Neutrophil (primary cell): ENCODE data around the gene SIPA1.

Experiments
- H3K27ac ChIP-seq: fragments of 200-600 bp; sonication (generic); 2 replicates; pipeline ENCODE4 v1.5.1; 2016; ENCODE audit warnings: mild to moderate bottlenecking, moderate library complexity
- H3K27me3 ChIP-seq: fragments of 200-600 bp; sonication (generic); 2 replicates; pipeline ENCODE4 v1.6.0; 2016; ENCODE audit warnings: mild to moderate bottlenecking
- H3K36me3 ChIP-seq: fragments of 200-600 bp; sonication (generic); 2 replicates; pipeline ENCODE4 v1.5.1; 2017
- H3K4me1 ChIP-seq, 2 experiments: fragments of 200-600 bp in 1 of 2; sonication (generic) in 1 of 2; 1 replicate in 1 of 2; 2 replicates in 1 of 2; pipeline versions ENCODE4 v1.5.1 to v1.6.1; 2013 to 2016; ENCODE audit warnings: low read depth in 1 of 2, low read length in 1 of 2, mild to moderate bottlenecking in 1 of 2, moderate library complexity in 1 of 2; ENCODE audit not compliant: control insufficient read depth in 1 of 2, insufficient read depth in 1 of 2
- H3K4me3 ChIP-seq, 2 experiments: fragments of 200-600 bp in 1 of 2; sonication (generic) in 1 of 2; 1 replicate in 1 of 2; 2 replicates in 1 of 2; pipeline ENCODE4 v1.5.1; 2013 to 2016; ENCODE audit warnings: low read depth in 1 of 2, low read length in 1 of 2, mild to moderate bottlenecking in 1 of 2, moderate library complexity in 1 of 2
- H3K9me3 ChIP-seq: fragments of 200-600 bp; sonication (generic); 2 replicates; pipeline ENCODE4 v1.5.1; 2016
- CTCF ChIP-seq: fragments of 200-600 bp; sonication (generic); IDR thresholded peaks from 2 replicates; pipeline ENCODE4 v1.5.1; 2016; ENCODE audit warnings: antibody characterized with exemption

SIPA1 gene

GRCh38 chr11:65615950-65616574, 21.8 kb upstream of the SIPA1 start:
- peak overlapping the region; percentile 88 to 96 for H3K4me3 ChIP-seq
- peaks cover 39 to 46% of the 10 kb centered on the region in 2 experiments for H3K4me1 ChIP-seq
- peaks cover 53% of the 10 kb centered on the region for H3K36me3 ChIP-seq
- no peaks in the 10 kb centered on the region for H3K9me3 ChIP-seq
- H3K27ac ChIP-seq, result peak overlapping the region; percentile 98
- no peak for TF ChIP-seq CTCF
- H3K27me3 ChIP-seq, result no peaks in the 10 kb centered on the region

- Histone ChIP-seq H3K36me3 (peaks cover 58% of the 10 kb centered on the region), H3K9me3 (no peaks in the 10 kb centered on the region), H3K27ac (peak overlapping the region; percentile 98), H3K4me3 (peak overlapping the region; percentile 88 to 96), H3K27me3 (no peaks in the 10 kb centered on the region), H3K4me1 (peaks cover 34 to 41% of the 10 kb centered on the region in 2 experiments)
- no peak for TF ChIP-seq CTCF
Observed at GRCh38 chr11:65616575-65617001, 21.3 kb upstream of the SIPA1 start.

- no peak for TF ChIP-seq CTCF
- Histone ChIP-seq H3K27ac (peak overlapping the region; percentile 98), H3K36me3 (peaks cover 62% of the 10 kb centered on the region), H3K4me3 (peak overlapping the region in 1 of 2 experiments; percentile 96), H3K9me3 (no peaks in the 10 kb centered on the region), H3K4me1 (peaks cover 27 to 34% of the 10 kb centered on the region in 2 experiments), H3K27me3 (no peaks in the 10 kb centered on the region)
Observed at GRCh38 chr11:65617136-65617850, 20.6 kb upstream of the SIPA1 start.

- no peaks in the 10 kb centered on the region for H3K27me3 ChIP-seq
- no peak overlapping the region for H3K4me3 ChIP-seq
- H3K36me3 ChIP-seq, result peaks cover 61% of the 10 kb centered on the region
- no peaks in the 10 kb centered on the region for H3K9me3 ChIP-seq
- TF ChIP-seq CTCF, result no peak
- no peak overlapping the region for H3K27ac ChIP-seq
- H3K4me1 ChIP-seq, result peaks cover 18 to 25% of the 10 kb centered on the region in 2 experiments
Observed at GRCh38 chr11:65617990-65618751, 19.7 kb upstream of the SIPA1 start.

GRCh38 chr11:65618763-65619162, 19.1 kb upstream of the SIPA1 start:
- Histone ChIP-seq H3K4me1 (peaks cover 16 to 22% of the 10 kb centered on the region in 2 experiments), H3K27ac (no peak overlapping the region), H3K36me3 (peaks cover 67% of the 10 kb centered on the region), H3K9me3 (no peaks in the 10 kb centered on the region), H3K4me3 (no peak overlapping the region), H3K27me3 (no peaks in the 10 kb centered on the region)
- no peak for TF ChIP-seq CTCF
